GM20431 (cell line): ENCODE measurements around the gene PRMT6.
"Not testable (repeated sequence)": the region's sequence is repeated elsewhere in the genome, so short reads cannot be mapped to it uniquely, and the experiment has no call there.

ENCODE experiments used
- in situ Hi-C: fragments of 300-500 bp; cut with MseI, MboI; formaldehyde crosslinking; loops from one replicate; pipeline ENCODE4 v1.15.0; 2020; ENCODE audit warnings: low sequenced_read_pairs; ENCODE audit not compliant: unreplicated experiment

Gene PRMT6

GRCh38 chr1:107056426-107057196 lies at the start of gene PRMT6:
Gene PRMT6, plus strand, starts transcription at chr1:107056674. Its CDS starts 42 bp downstream, at chr1:107056716.
- in situ Hi-C loops: no loop called here

GRCh38 chr1:107009281-107009680 lies 47.2 kb upstream of the PRMT6 start:
- in situ Hi-C loops: no loop called here

GRCh38 chr1:107010582-107010981 lies 45.9 kb upstream of the PRMT6 start:
- in situ Hi-C loops: no loop called here

- in situ Hi-C loops: no loop called here
Observed at GRCh38 chr1:107016376-107016978, 40.0 kb upstream of the PRMT6 start.

- in situ Hi-C loops: no loop called here
Observed at GRCh38 chr1:107018445-107018844, 38.0 kb upstream of the PRMT6 start.

GRCh38 chr1:107019166-107019565 lies 37.3 kb upstream of the PRMT6 start:
- in situ Hi-C loops: no loop called here

GRCh38 chr1:107038874-107039273 lies 17.6 kb upstream of the PRMT6 start:
- in situ Hi-C loops: not testable (repeated sequence)

GRCh38 chr1:107044310-107045220 lies 11.9 kb upstream of the PRMT6 start:
- in situ Hi-C loops: not testable (repeated sequence)

GRCh38 chr1:107047602-107048001 lies 8.9 kb upstream of the PRMT6 start:
- in situ Hi-C loops: no loop called here

- in situ Hi-C loops: no loop called here
Observed at GRCh38 chr1:107048241-107048640, 8.2 kb upstream of the PRMT6 start.

- in situ Hi-C loops: no loop called here
Observed at GRCh38 chr1:107051266-107051665, 5.2 kb upstream of the PRMT6 start.

GRCh38 chr1:107055919-107056425 lies 502 bp upstream of the PRMT6 start:
- in situ Hi-C loops: not testable (repeated sequence)

GRCh38 chr1:107057197-107058133 lies 991 bp downstream of the PRMT6 start:
- in situ Hi-C loops: no loop called here

- in situ Hi-C loops: no loop called here
Observed at GRCh38 chr1:107058245-107059032, 2.0 kb downstream of the PRMT6 start.

GRCh38 chr1:107061886-107062285 lies 5.4 kb downstream of the PRMT6 start:
- in situ Hi-C loops: no loop called here

- in situ Hi-C loops: no loop called here
Observed at GRCh38 chr1:107073493-107073892, 17.0 kb downstream of the PRMT6 start.

GRCh38 chr1:107076841-107077240 lies 20.4 kb downstream of the PRMT6 start:
- in situ Hi-C loops: no loop called here

- in situ Hi-C loops: no loop called here
Observed at GRCh38 chr1:107079249-107079648, 22.8 kb downstream of the PRMT6 start.

GRCh38 chr1:107081102-107081501 lies 24.6 kb downstream of the PRMT6 start:
- in situ Hi-C loops: no loop called here
